GM21576 (cell line): ENCODE results near the gene SPIN2B.

ENCODE experiments used
- ATAC-seq: cut with Tn5 transposase; IDR thresholded peaks from one replicate; pipeline ENCODE4 v1.9.1; 2021; ENCODE audit warnings: mild to moderate bottlenecking, moderate library complexity; ENCODE audit not compliant: unreplicated experiment

Gene SPIN2B

GRCh38 chrX:57074458-57074857 lies 46.9 kb downstream of the SPIN2B start:
- ATAC-seq: no peak

- no peak for ATAC-seq
Measured at GRCh38 chrX:57070185-57070984, 51.0 kb downstream of the SPIN2B start.
